Skeletal muscle tissue (tissue), 4 donors: Measurements from ENCODE around the gene TIPIN. TPM values are rescaled to one million over a fixed set of nuclear protein-coding genes. Genes with fewer than 3 reads are reported as not detected.
"Not testable (repeated sequence)": the region's sequence is repeated elsewhere in the genome, so short reads cannot be mapped to it uniquely, and the experiment has no call there.

Experiments used
- H3K27ac ChIP-seq: one replicate; pipeline ENCODE4 v1.7.0; 2013; ENCODE audit warnings: mild to moderate bottlenecking, low read depth, low read length, inconsistent platforms
- H3K27me3 ChIP-seq, 3 donors: one replicate each; pipeline ENCODE4 v1.7.0; 2013; ENCODE audit warnings: low read length in 3 of 3; ENCODE audit not compliant: control insufficient read depth in 3 of 3, insufficient read depth in 3 of 3
- H3K36me3 ChIP-seq, 3 donors: one replicate each; pipeline ENCODE4 v1.7.0; 2013; ENCODE audit warnings: low read length in 3 of 3; ENCODE audit not compliant: control insufficient read depth in 3 of 3, insufficient read depth in 3 of 3
- H3K4me1 ChIP-seq, 3 donors: one replicate each; pipeline ENCODE4 v1.7.0; 2013; ENCODE audit warnings: low read length in 3 of 3, mild to moderate bottlenecking in 3 of 3; ENCODE audit not compliant: control insufficient read depth in 3 of 3, insufficient read depth in 3 of 3
- H3K4me3 ChIP-seq, 3 donors: one replicate each; pipeline ENCODE4 v1.7.0; 2013; ENCODE audit warnings: low read length in 3 of 3
- H3K9ac ChIP-seq, 3 donors: one replicate each; pipeline ENCODE4 v1.7.0; 2013; ENCODE audit warnings: low read length in 3 of 3, mild to moderate bottlenecking in 3 of 3, moderate library complexity in 2 of 3, low read depth in 1 of 3
- H3K9me3 ChIP-seq, 3 donors: one replicate each; pipeline ENCODE4 v1.7.0; 2013; ENCODE audit warnings: low read length in 3 of 3; ENCODE audit not compliant: control insufficient read depth in 3 of 3
- total RNA-seq: library from RNA; depleted of rRNA; stranded (reverse); fragments of >200 nt; gene quantifications from one replicate; pipeline ENCODE4 v1.2.3, GENCODE V29; 2014
- donor health status: Osteomylitis.

The TIPIN gene
- total RNA-seq, 1 donor from 2014 or later, result 11.0 TPM

DNA sequence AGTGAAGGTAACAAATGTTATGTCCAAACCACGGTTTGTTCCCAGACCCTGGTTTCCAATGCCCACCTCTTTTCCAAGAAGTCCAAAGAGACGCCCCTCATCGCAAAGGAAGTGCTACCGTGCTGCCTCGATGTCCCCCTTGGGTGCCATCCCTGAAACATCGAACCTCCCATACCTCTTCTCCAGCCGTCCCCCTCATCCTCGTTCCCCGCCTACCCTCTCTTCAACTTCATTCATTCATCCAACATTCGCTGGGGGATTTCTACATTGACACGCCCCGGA lies 467 bp downstream of the TIPIN start:
- peak overlapping the region; percentile 90 to 96 (median 92) for H3K4me3 ChIP-seq
- no peaks in the 10 kb centered on the region for H3K9me3 ChIP-seq
- H3K36me3 ChIP-seq, result peaks cover 0 to 3% (median 3%) of the 10 kb centered on the region in 3 donors
- peak overlapping the region; percentile 68 for H3K27ac ChIP-seq
- H3K4me1 ChIP-seq, result peaks cover 7 to 14% (median 10%) of the 10 kb centered on the region in 3 donors
- H3K9ac ChIP-seq, result peak overlapping the region; percentile 76 to 85 (median 83)
- H3K27me3 ChIP-seq, result no peaks in the 10 kb centered on the region

DNA sequence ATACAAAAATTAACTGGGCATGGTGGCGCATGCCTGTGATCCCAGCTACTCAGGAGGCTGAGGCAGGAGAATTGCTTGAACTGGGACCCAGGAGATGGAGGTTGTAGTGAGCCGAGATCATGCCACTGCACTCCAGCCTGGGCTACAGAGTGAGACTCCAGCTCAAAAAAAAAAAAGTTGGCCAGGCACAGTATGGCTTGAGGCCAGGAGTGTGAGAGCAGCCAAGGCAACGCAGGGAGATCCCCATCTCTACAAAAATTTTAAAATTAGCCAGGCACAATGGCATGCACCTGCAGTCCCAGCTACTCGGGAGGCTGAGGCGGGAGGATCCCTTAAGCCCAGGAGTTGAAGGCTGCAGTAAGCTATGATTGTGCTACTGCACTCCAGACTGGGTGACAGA lies 8.0 kb downstream of the TIPIN start:
- not testable (repeated sequence) for H3K4me3 ChIP-seq, H3K9me3 ChIP-seq, H3K27ac ChIP-seq, H3K9ac ChIP-seq, H3K4me1 ChIP-seq, H3K36me3 ChIP-seq, H3K27me3 ChIP-seq

DNA sequence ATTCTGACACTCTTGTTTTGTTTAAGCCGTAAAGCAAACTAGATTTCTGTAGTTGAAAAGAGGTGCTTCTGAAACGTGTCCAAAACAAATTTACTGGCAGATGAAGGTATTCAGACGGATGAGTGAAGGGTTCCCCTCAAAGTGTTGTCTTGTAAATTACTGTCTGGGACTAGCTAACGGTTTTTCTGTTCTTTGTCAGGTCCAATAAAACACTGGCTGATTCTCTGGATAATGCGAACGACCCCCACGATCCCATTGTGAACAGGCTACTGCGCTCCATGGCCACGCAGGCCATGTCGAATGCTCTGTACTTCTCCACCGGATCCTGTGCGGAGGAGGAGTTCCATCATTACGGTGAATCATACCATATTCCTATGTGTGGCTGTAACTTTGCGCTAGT lies 27.7 kb downstream of the TIPIN start:
- Histone ChIP-seq H3K4me3 (no peak overlapping the region), H3K36me3 (peaks cover 18 to 64% (median 53%) of the 10 kb centered on the region in 3 donors)

GRCh38 chr15:66327736-66328135 lies 28.7 kb downstream of the TIPIN start:
- H3K27me3 ChIP-seq, result no peaks in the 10 kb centered on the region
- H3K4me3 ChIP-seq, result no peak overlapping the region
- no peak overlapping the region for H3K9ac ChIP-seq
- no peak overlapping the region for H3K27ac ChIP-seq
- peaks cover 0 to 4% (median 0%) of the 10 kb centered on the region in 3 donors for H3K4me1 ChIP-seq
- H3K9me3 ChIP-seq, result no peaks in the 10 kb centered on the region
- H3K36me3 ChIP-seq, result peaks cover 22 to 67% (median 58%) of the 10 kb centered on the region in 3 donors

More for the DNA sequence above, 27.7 kb downstream of the TIPIN start:
- peaks cover 0 to 4% (median 0%) of the 10 kb centered on the region in 3 donors for H3K4me1 ChIP-seq
- no peaks in the 10 kb centered on the region for H3K9me3 ChIP-seq
- no peaks in the 10 kb centered on the region for H3K27me3 ChIP-seq
- no peak overlapping the region for H3K9ac ChIP-seq
- H3K27ac ChIP-seq, result no peak overlapping the region

GRCh38 chr15:66326051-66326450 lies 30.4 kb downstream of the TIPIN start:
- Histone ChIP-seq H3K9me3 (no peaks in the 10 kb centered on the region), H3K27ac (no peak overlapping the region), H3K36me3 (peaks cover 23 to 63% (median 62%) of the 10 kb centered on the region in 3 donors), H3K4me3 (no peak overlapping the region), H3K4me1 (peaks cover 0 to 4% (median 0%) of the 10 kb centered on the region in 3 donors), H3K27me3 (no peaks in the 10 kb centered on the region), H3K9ac (no peak overlapping the region)

GRCh38 chr15:66323312-66323928 lies 33.1 kb downstream of the TIPIN start:
- Histone ChIP-seq H3K9me3 (no peaks in the 10 kb centered on the region), H3K36me3 (peaks cover 20 to 59% (median 47%) of the 10 kb centered on the region in 3 donors), H3K27me3 (no peaks in the 10 kb centered on the region), H3K9ac (no peak overlapping the region), H3K4me1 (peaks cover 0 to 4% (median 0%) of the 10 kb centered on the region in 3 donors), H3K27ac (no peak overlapping the region), H3K4me3 (no peak overlapping the region)

- no peaks in the 10 kb centered on the region for H3K27me3 ChIP-seq
- peaks cover 48 to 72% (median 71%) of the 10 kb centered on the region in 3 donors for H3K36me3 ChIP-seq
- no peaks in the 10 kb centered on the region for H3K4me1 ChIP-seq
- no peak overlapping the region for H3K4me3 ChIP-seq
- H3K9ac ChIP-seq, result no peak overlapping the region
- H3K9me3 ChIP-seq, result no peaks in the 10 kb centered on the region
- no peak overlapping the region for H3K27ac ChIP-seq
Observed at GRCh38 chr15:66312144-66312543, 44.3 kb downstream of the TIPIN start.

- H3K4me1 ChIP-seq, result no peaks in the 10 kb centered on the region
- H3K9ac ChIP-seq, result no peak overlapping the region
- H3K27ac ChIP-seq, result no peak overlapping the region
- H3K36me3 ChIP-seq, result peaks cover 48 to 68% (median 60%) of the 10 kb centered on the region in 3 donors
- no peaks in the 10 kb centered on the region for H3K27me3 ChIP-seq
- no peaks in the 10 kb centered on the region for H3K9me3 ChIP-seq
- no peak overlapping the region for H3K4me3 ChIP-seq
Observed at GRCh38 chr15:66310786-66311185, 45.7 kb downstream of the TIPIN start.

DNA sequence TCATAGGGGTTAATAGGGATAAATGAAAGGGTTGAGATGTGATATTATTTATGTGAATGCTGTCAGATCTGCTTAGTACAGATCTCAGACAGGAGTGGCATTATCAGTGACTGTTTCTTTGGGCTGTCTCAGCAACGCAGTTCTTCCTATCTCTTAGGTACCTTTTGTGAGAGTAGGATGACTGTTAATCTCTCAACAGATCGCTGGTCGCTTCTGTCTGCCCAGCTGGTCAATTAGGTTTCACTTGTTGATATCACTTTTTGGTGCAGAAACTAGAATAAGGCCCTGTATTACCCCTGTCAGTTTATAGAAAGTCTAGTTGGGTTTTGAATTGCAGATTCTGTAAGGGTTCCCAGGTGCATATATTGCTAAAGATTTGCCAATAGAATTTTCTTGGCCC lies 46.7 kb downstream of the TIPIN start:
- Histone ChIP-seq H3K9ac (no peak overlapping the region), H3K27me3 (no peaks in the 10 kb centered on the region), H3K36me3 (peaks cover 42 to 58% (median 53%) of the 10 kb centered on the region in 3 donors), H3K4me1 (no peaks in the 10 kb centered on the region), H3K9me3 (no peaks in the 10 kb centered on the region), H3K27ac (no peak overlapping the region), H3K4me3 (no peak overlapping the region)

DNA sequence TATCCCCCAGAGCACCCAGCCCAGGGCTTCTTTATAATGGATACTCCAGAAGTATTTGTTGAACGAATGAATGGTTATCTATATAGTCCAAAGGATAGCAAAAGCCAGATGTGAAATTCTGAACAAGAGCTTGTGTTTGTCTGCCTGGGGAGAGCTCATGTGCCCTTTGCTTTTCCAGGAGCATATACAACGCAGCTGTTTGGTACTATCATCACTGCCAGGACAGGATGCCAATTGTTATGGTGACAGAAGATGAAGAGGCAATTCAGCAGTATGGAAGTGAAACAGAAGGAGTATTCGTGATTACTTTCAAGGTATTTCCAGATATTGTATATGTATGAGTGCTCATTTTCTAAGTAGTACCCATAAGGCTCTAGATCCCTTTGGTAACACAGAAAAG lies 48.0 kb downstream of the TIPIN start:
- no peaks in the 10 kb centered on the region for H3K9me3 ChIP-seq
- no peak overlapping the region for H3K4me3 ChIP-seq
- peaks cover 34 to 49% (median 44%) of the 10 kb centered on the region in 3 donors for H3K36me3 ChIP-seq
- no peak overlapping the region for H3K9ac ChIP-seq
- H3K27me3 ChIP-seq, result no peaks in the 10 kb centered on the region
- H3K4me1 ChIP-seq, result no peaks in the 10 kb centered on the region
- no peak overlapping the region for H3K27ac ChIP-seq
